Omental fat pad (tissue), 4 donors: ENCODE results near the gene NKX6-2. TPM values are rescaled to one million over a fixed set of nuclear protein-coding genes. Genes with fewer than 3 reads are reported as not detected.

Experiments used
- ATAC-seq: fragments of 150-250 bp; one replicate; pipeline ENCODE4 v1.9.1; 2016; ENCODE audit warnings: mild to moderate bottlenecking, moderate library complexity; ENCODE audit not compliant: low FRiP score
- DNase-seq: peaks from one replicate; pipeline ENCODE4 v3.0.0-alpha.2; 2019; ENCODE audit warnings: low spot score
- CTCF ChIP-seq, 3 donors: fragments of 450-650 bp; IDR thresholded peaks; one replicate each; pipeline ENCODE4 v1.5.1; 2016 to 2017; ENCODE audit warnings: antibody characterized with exemption in 3 of 3, mild to moderate bottlenecking in 3 of 3, moderate library complexity in 2 of 3
- total RNA-seq, 4 donors: library from RNA; depleted of rRNA; stranded (reverse); fragments of >200 nt; gene quantifications; one replicate each; pipeline ENCODE4 v1.1.0, GENCODE V29; 2016

The NKX6-2 gene
- total RNA-seq, 4 donors from 2014 or later = not detected

- TF ChIP-seq CTCF (IDR thresholded peaks at IDR 0.05) = no peak
- DNase-seq (no peak), ATAC-seq (no peak)
Measured at GRCh38 chr10:132762267-132762666, 23.7 kb downstream of the NKX6-2 start.

GRCh38 chr10:132761395-132762060 is 24.4 kb downstream of the NKX6-2 start:
- no peak for DNase-seq
- ATAC-seq = no peak
- no peak for TF ChIP-seq CTCF (IDR thresholded peaks at IDR 0.05)

DNA sequence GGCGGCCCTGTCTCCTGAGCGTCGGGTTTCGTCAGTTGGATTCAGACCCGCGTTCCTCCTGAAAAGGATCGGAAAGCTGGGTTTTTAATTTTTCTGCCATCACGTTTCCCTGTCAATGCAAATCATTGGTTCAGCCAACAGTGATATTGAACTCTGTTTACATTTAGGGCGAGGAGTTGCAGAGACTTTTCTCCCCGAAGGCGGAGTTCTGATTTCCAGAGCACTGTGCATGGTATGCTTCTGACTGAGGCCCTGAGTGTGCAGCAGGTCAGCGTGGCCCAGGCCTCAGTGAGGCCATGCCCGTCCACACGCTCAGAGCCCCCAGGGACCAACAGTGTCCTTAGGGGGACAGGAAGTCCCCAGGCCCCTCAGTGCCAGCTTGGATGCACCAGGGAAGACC is 27.1 kb downstream of the NKX6-2 start:
- DNase-seq (no peak), ATAC-seq (no peak)
- no peak for TF ChIP-seq CTCF (IDR thresholded peaks at IDR 0.05)

- ATAC-seq = no peak
- TF ChIP-seq CTCF (IDR thresholded peaks at IDR 0.05) = no peak
- DNase-seq = no peak
Measured at GRCh38 chr10:132757171-132757570, 28.8 kb downstream of the NKX6-2 start.

DNA sequence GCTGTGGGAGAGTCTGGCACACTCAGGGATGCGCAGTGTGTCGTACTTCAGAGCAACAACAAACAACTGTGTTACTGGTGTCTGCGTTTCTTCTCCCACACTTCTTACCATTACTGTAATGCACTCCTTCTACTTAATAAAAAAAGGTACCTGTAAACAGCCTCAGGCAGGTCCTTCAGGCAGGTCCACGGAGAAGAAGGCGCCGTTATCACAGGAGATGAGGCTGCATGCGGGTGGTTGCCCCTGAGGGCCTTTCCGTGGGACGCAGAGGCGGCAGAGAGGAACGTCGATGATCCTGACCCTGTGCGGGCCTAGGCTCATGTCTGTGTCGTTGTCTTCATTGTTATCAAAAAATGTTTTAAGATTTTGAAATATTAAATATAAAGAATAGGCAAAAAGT is 29.4 kb downstream of the NKX6-2 start:
- DNase-seq (no peak), ATAC-seq (no peak)
- no peak for TF ChIP-seq CTCF (IDR thresholded peaks at IDR 0.05)

DNA sequence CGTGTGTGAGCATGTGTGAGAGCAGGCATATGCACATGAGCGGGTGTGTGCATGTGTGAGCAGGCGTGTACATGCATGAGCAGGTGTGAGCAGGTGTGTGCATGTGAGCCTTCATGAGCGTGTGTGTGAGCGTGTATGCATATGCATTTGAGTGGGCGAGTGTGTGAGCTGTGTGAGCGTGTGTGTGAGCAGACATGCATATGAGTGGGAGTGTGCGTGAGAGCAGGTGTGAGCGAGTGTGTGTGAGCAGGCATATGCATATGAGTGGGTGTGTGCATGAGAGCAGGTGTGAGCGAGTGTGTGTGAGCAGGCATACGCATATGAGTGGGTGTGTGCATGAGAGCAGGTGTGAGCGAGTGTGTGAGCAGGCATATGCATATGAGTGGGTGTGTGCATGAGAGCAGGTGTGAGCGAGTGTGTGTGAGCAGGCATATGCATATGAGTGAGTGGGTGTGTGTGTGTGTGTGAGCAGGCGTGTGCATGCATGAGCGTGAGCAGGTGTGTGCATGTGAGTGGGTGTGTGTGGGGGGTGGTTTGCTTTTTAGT is 30.7 kb downstream of the NKX6-2 start:
- DNase-seq = no peak
- ATAC-seq = no peak
- TF ChIP-seq CTCF (IDR thresholded peaks at IDR 0.05) = no peak

GRCh38 chr10:132754071-132754470 is 31.9 kb downstream of the NKX6-2 start:
- DNase-seq (no peak), ATAC-seq (no peak)
- TF ChIP-seq CTCF (IDR thresholded peaks at IDR 0.05) = no peak
